SHP77 (cell line): Measurements from ENCODE around the gene ISYNA1.

ENCODE experiments used
- DNase-seq, 2 experiments: peaks; one replicate each; lab custom pipeline; 2025; lab: John Stamatoyannopoulos, UW

Gene ISYNA1

GRCh38 chr19:18467978-18468377, 30.0 kb upstream of the ISYNA1 start:
- DNase-seq = no peak

- no peak for DNase-seq
These were observed 28.4 kb upstream of the ISYNA1 start for GRCh38 chr19:18466354-18466753.

- DNase-seq = no peak
These were observed 28.0 kb upstream of the ISYNA1 start for GRCh38 chr19:18465964-18466339.

GRCh38 chr19:18465214-18465963, 27.5 kb upstream of the ISYNA1 start:
- DNase-seq = no peak

GRCh38 chr19:18464646-18465045, 26.7 kb upstream of the ISYNA1 start:
- DNase-seq = peak; percentile 91 to 94

- DNase-seq = no peak
These were observed 23.5 kb upstream of the ISYNA1 start for GRCh38 chr19:18461471-18461870.

GRCh38 chr19:18460900-18461299, 23.0 kb upstream of the ISYNA1 start:
- DNase-seq = no peak

- DNase-seq = no peak
These were observed 19.8 kb upstream of the ISYNA1 start for GRCh38 chr19:18457483-18458331.

- DNase-seq = no peak
These were observed 19.0 kb upstream of the ISYNA1 start for GRCh38 chr19:18456974-18457373.

GRCh38 chr19:18456279-18456678, 18.3 kb upstream of the ISYNA1 start:
- no peak for DNase-seq

GRCh38 chr19:18453269-18454024, 15.5 kb upstream of the ISYNA1 start:
- DNase-seq = no peak

- no peak for DNase-seq
These were observed 14.5 kb upstream of the ISYNA1 start for GRCh38 chr19:18452386-18452785.

- peak; percentile 40 to 77 for DNase-seq
These were observed 13.3 kb upstream of the ISYNA1 start for GRCh38 chr19:18450931-18451836.

GRCh38 chr19:18450021-18450930, 12.3 kb upstream of the ISYNA1 start:
- no peak for DNase-seq

GRCh38 chr19:18449552-18449951, 11.6 kb upstream of the ISYNA1 start:
- no peak for DNase-seq

- no peak for DNase-seq
These were observed 9.0 kb upstream of the ISYNA1 start for GRCh38 chr19:18446811-18447359.

- no peak for DNase-seq
These were observed 8.3 kb upstream of the ISYNA1 start for GRCh38 chr19:18446145-18446810.

- no peak for DNase-seq
These were observed 7.5 kb upstream of the ISYNA1 start for GRCh38 chr19:18445262-18445948.

GRCh38 chr19:18444513-18444912, 6.6 kb upstream of the ISYNA1 start:
- no peak for DNase-seq
